Caco-2 (cell line): Measurements from ENCODE around the gene AK9. TPM values are rescaled to one million over a fixed set of nuclear protein-coding genes. Genes with fewer than 3 reads are reported as not detected.

Experiments used
- BruUV-seq: library from RNA; stranded (reverse); fragments of 400-500 nt; replicated peaks from 2 replicates; lab custom pipeline; 2021; lab: Mats Ljungman, UMichigan
- CTCF ChIA-PET: fragments of 300-600 bp; sonication (Branson Sonifier 250); formaldehyde crosslinking; loops from one replicate; lab custom pipeline; 2022; ENCODE audit warnings: antibody characterized with exemption; lab: Charles Lee
- POLR2A ChIA-PET: fragments of 300-600 bp; sonication (Branson Sonifier 250); formaldehyde crosslinking; loops from one replicate; lab custom pipeline; 2022; ENCODE audit warnings: antibody characterized with exemption; lab: Charles Lee
- DNase-seq, 2 experiments: peaks; one replicate each; pipeline versions ENCODE4 v3.0.0 to v3.0.0-alpha.2; 2020 to 2022
- H3K27me3 ChIP-seq: replicated peaks from 2 replicates; pipeline ENCODE4 v1.6.0; 2011; ENCODE audit warnings: low read length; ENCODE audit not compliant: control insufficient read depth, insufficient read depth
- H3K36me3 ChIP-seq: 2 replicates; pipeline ENCODE4 v1.5.1; 2011; ENCODE audit warnings: low read length; ENCODE audit not compliant: control insufficient read depth, insufficient read depth
- H3K4me1 ChIP-seq: fragments of 250-450 bp; sonication (Bioruptor Pico); 2 replicates; pipeline ENCODE4 v1.5.1; 2020; ENCODE audit warnings: mild to moderate bottlenecking
- H3K4me3 ChIP-seq: 2 replicates; pipeline ENCODE4 v1.5.1; 2011; ENCODE audit warnings: low read depth, mild to moderate bottlenecking, control low read depth, low read length
- H3K9me3 ChIP-seq: fragments of 250-450 bp; sonication (Bioruptor Pico); 2 replicates; pipeline ENCODE4 v1.5.1; 2020; ENCODE audit warnings: mild to moderate bottlenecking, moderate library complexity
- H3K27ac Mint-ChIP-seq: one replicate; pipeline ENCODE4 v1.8.0; 2022; ENCODE audit warnings: mixed read lengths; ENCODE audit not compliant: unreplicated experiment
- H3K27me3 Mint-ChIP-seq: one replicate; pipeline ENCODE4 v1.8.0; 2022; ENCODE audit warnings: mixed read lengths; ENCODE audit not compliant: insufficient read depth, unreplicated experiment
- H3K36me3 Mint-ChIP-seq: one replicate; pipeline ENCODE4 v1.8.0; 2022; ENCODE audit warnings: mild to moderate bottlenecking, mixed read lengths; ENCODE audit not compliant: insufficient read depth, unreplicated experiment
- H3K4me1 Mint-ChIP-seq: one replicate; pipeline ENCODE4 v1.8.0; 2022; ENCODE audit warnings: low read depth, mixed read lengths; ENCODE audit not compliant: unreplicated experiment
- H3K4me3 Mint-ChIP-seq: one replicate; pipeline ENCODE4 v1.8.0; 2022; ENCODE audit warnings: mild to moderate bottlenecking, moderate library complexity, mixed read lengths; ENCODE audit not compliant: unreplicated experiment
- H3K9me3 Mint-ChIP-seq: one replicate; pipeline ENCODE4 v1.8.0; 2022; ENCODE audit warnings: mixed read lengths; ENCODE audit not compliant: unreplicated experiment
- intact Hi-C: fragments of 100-400 bp; cut with micrococcal nuclease; formaldehyde crosslinking; loops from one replicate; pipeline ENCODE4 v1.10.0; 2022; ENCODE audit not compliant: unreplicated experiment
- total RNA-seq: library from RNA; stranded (reverse); gene quantifications from 2 replicates; pipeline ENCODE4 v1.2.3, GENCODE V29; 2022
- TF ChIP-seq, protein P1 (sequence below), 2 experiments: fragments of 200-600 bp in 1 of 2; IDR thresholded peaks; 1 replicate in 1 of 2; 2 replicates in 1 of 2; pipeline versions ENCODE4 v1.5.1 to v1.8.0; 2011 to 2022; ENCODE audit warnings: antibody characterized with exemption in 1 of 2, control low read depth in 1 of 2, inconsistent platforms in 1 of 2, low read depth in 1 of 2, low read length in 1 of 2, mild to moderate bottlenecking in 1 of 2, moderate library complexity in 1 of 2; ENCODE audit not compliant: insufficient read depth in 1 of 2, severe bottlenecking in 1 of 2, unreplicated experiment in 1 of 2

AK9 gene
- total RNA-seq, 1 experiment from 2014 or later = 3.4 TPM

DNA sequence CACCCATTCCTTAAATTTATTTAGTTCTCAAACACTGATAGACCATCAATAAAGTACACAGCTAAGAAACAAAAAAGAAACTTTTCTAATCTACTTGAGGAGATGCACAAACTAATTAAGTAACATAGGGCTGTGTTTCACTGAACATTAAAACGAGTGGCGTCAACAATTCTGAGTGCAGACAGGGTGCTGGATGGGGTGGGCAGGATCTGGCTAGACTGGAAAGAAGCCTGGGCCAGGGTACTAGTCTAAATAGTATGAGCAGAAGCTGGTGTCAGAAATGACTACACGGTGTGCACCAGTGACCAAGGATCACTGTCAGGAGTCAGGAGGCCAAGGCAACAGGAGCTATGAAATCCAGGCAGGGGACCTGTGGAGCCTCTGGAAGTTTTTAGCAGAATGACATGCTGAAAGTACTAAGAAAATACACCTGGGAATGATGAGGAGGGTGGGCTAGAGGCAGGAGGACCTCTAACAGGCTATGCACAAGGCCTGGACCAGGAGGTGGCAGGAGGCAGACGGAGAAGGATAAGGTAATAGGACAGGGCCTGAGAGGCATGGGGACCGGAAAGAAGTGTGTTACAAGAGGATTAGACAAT is 221.3 kb downstream of the AK9 start:
- POLR2A ChIA-PET = interaction anchor here (0.6 kb wide), 1 partner anchor 17 kb away, joined by 3 read pairs; no protein-coding TSS in a partner anchor
- H3K36me3 ChIP-seq = peaks cover 5% of the 10 kb centered on the region; the same call in 1 of the 2 replicates
- no peak for DNase-seq

DNA sequence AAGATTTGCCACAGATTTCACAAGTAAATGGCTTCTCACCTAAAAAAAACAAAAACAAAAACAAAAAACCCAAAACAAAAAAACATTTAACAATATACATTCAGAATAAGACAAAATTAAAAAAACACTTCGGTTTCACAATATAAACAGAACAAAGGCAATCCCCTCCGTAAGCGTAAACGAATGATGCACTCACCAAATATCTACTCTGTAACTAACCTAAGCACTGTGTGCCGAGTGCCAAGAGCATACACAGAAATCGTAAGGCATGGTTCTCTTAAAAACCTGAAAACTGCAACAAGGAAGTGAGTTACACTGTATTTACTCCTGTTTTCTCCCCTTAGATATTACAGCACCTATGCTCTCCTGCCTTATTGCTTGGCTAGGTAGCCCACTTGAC is 223.3 kb downstream of the AK9 start:
- Histone ChIP-seq H3K9me3 (no peaks in the 10 kb centered on the region), H3K36me3 (peaks cover 5% of the 10 kb centered on the region; the same call in 1 of the 2 replicates), H3K4me1 (no peaks in the 10 kb centered on the region), H3K27me3 (no peaks in the 10 kb centered on the region), H3K4me3 (no peak overlapping the region)
- intact Hi-C loops = no loop called here
- Mint-ChIP-seq H3K4me1 (no peaks in the 10 kb centered on the region), H3K27me3 (no peaks in the 10 kb centered on the region), H3K36me3 (peaks cover 55% of the 10 kb centered on the region), H3K27ac (no peak overlapping the region), H3K4me3 (no peak overlapping the region), H3K9me3 (no peaks in the 10 kb centered on the region)
- DNase-seq = no peak
- TF ChIP-seq, protein P1, sequence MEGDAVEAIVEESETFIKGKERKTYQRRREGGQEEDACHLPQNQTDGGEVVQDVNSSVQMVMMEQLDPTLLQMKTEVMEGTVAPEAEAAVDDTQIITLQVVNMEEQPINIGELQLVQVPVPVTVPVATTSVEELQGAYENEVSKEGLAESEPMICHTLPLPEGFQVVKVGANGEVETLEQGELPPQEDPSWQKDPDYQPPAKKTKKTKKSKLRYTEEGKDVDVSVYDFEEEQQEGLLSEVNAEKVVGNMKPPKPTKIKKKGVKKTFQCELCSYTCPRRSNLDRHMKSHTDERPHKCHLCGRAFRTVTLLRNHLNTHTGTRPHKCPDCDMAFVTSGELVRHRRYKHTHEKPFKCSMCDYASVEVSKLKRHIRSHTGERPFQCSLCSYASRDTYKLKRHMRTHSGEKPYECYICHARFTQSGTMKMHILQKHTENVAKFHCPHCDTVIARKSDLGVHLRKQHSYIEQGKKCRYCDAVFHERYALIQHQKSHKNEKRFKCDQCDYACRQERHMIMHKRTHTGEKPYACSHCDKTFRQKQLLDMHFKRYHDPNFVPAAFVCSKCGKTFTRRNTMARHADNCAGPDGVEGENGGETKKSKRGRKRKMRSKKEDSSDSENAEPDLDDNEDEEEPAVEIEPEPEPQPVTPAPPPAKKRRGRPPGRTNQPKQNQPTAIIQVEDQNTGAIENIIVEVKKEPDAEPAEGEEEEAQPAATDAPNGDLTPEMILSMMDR (IDR thresholded peaks at IDR 0.05; ENCODE audit: insufficient read depth in 1 of 2, low read depth in 1 of 2, low read length in 1 of 2, severe bottlenecking in 1 of 2, unreplicated experiment in 1 of 2) = no peak
- POLR2A ChIA-PET = no interaction called here
- no TSS peak for BruUV-seq
- CTCF ChIA-PET = no interaction called here

More for the DNA sequence above, 221.3 kb downstream of the AK9 start:
- no peaks in the 10 kb centered on the region for H3K9me3 Mint-ChIP-seq
- no peak overlapping the region for H3K4me3 ChIP-seq
- H3K9me3 ChIP-seq = no peaks in the 10 kb centered on the region
- H3K27me3 Mint-ChIP-seq = no peaks in the 10 kb centered on the region
- peaks cover 54% of the 10 kb centered on the region for H3K36me3 Mint-ChIP-seq
- H3K27ac Mint-ChIP-seq = no peak overlapping the region
- TF ChIP-seq, protein P1 (IDR thresholded peaks at IDR 0.05; ENCODE audit: insufficient read depth in 1 of 2, low read depth in 1 of 2, low read length in 1 of 2, severe bottlenecking in 1 of 2, unreplicated experiment in 1 of 2) = no peak
- intact Hi-C loops = no loop called here
- H3K4me3 Mint-ChIP-seq = no peak overlapping the region
- H3K27me3 ChIP-seq = no peaks in the 10 kb centered on the region
- no TSS peak for BruUV-seq
- H3K4me1 ChIP-seq = no peaks in the 10 kb centered on the region
- no peaks in the 10 kb centered on the region for H3K4me1 Mint-ChIP-seq
- CTCF ChIA-PET = no interaction called here

DNA sequence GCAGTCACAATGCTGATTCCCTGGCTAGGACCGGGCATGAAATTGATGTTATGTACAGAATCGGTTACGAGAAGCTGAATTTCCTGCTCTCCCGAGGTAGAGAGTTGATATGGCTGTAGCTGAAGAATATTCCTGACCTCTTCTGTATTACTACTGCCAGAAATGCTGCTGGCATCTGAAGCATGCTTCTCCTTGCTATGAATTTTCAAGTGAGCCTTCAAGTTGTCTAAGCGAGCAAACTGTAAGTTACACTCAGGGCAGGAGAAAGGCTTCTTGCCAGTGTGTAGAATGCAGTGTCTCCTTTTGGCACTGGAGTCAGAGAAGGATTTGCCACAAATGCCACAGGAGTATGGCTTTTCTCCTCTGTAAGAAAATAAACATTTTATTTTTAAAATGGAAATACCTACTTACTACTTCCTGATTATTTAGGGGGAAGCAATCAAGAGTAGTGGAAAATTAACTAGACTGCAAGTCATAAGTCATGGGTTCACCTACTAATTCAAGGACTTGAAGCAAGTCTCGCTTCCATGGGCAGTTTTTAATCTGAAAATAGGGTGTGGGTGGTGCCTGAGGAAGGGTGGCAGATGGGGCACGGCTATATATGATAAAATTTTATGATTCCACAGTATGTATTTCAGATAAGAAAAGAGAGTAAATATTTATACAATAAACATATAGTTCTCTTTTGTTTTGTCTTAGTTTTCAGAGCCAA is 224.6 kb downstream of the AK9 start:
- ChIA-PET CTCF (no interaction called here), POLR2A (no interaction called here)
- no peaks in the 10 kb centered on the region for H3K27me3 Mint-ChIP-seq
- Histone ChIP-seq H3K9me3 (no peaks in the 10 kb centered on the region), H3K36me3 (peaks cover 5% of the 10 kb centered on the region; the same call in 1 of the 2 replicates), H3K4me3 (no peak overlapping the region), H3K4me1 (no peaks in the 10 kb centered on the region), H3K27me3 (no peaks in the 10 kb centered on the region)
- DNase-seq = no peak
- H3K9me3 Mint-ChIP-seq = no peaks in the 10 kb centered on the region
- no peak overlapping the region for H3K4me3 Mint-ChIP-seq
- TF ChIP-seq, protein P1 (IDR thresholded peaks at IDR 0.05; ENCODE audit: insufficient read depth in 1 of 2, low read depth in 1 of 2, low read length in 1 of 2, severe bottlenecking in 1 of 2, unreplicated experiment in 1 of 2) = no peak
- no peak overlapping the region for H3K27ac Mint-ChIP-seq
- no peaks in the 10 kb centered on the region for H3K4me1 Mint-ChIP-seq
- BruUV-seq = no TSS peak
- H3K36me3 Mint-ChIP-seq = peaks cover 65% of the 10 kb centered on the region
- intact Hi-C loops = no loop called here
